DOHH2 (cell line): ENCODE results near the gene RASSF3.

Source experiments
- CTCF ChIP-seq: fragments of 200-600 bp; sonication (generic); IDR thresholded peaks from one replicate; pipeline ENCODE4 v1.5.1; 2014; ENCODE audit warnings: antibody characterized with exemption, mild to moderate bottlenecking, low read depth, low read length; ENCODE audit not compliant: poor library complexity, severe bottlenecking
- EZH2phosphoT487 ChIP-seq: fragments of 200-600 bp; sonication (generic); IDR thresholded peaks from 2 replicates; pipeline ENCODE4 v1.6.1; 2017; ENCODE audit warnings: borderline replicate concordance, mild to moderate bottlenecking, antibody characterized with exemption, low read length, moderate library complexity, mixed read lengths

- TF ChIP-seq CTCF, result no peak
- no peak for TF ChIP-seq EZH2phosphoT487
Measured at GRCh38 chr12:64691227-64691794, 81.0 kb downstream of the RASSF3 start.
